GM19240 (cell line): ENCODE data around the gene VWDE.

Experiments used
- DNase-seq: peaks from one replicate; pipeline ENCODE4 v3.0.0; 2011; ENCODE audit warnings: low spot score; ENCODE audit not compliant: insufficient read length

VWDE gene

DNA sequence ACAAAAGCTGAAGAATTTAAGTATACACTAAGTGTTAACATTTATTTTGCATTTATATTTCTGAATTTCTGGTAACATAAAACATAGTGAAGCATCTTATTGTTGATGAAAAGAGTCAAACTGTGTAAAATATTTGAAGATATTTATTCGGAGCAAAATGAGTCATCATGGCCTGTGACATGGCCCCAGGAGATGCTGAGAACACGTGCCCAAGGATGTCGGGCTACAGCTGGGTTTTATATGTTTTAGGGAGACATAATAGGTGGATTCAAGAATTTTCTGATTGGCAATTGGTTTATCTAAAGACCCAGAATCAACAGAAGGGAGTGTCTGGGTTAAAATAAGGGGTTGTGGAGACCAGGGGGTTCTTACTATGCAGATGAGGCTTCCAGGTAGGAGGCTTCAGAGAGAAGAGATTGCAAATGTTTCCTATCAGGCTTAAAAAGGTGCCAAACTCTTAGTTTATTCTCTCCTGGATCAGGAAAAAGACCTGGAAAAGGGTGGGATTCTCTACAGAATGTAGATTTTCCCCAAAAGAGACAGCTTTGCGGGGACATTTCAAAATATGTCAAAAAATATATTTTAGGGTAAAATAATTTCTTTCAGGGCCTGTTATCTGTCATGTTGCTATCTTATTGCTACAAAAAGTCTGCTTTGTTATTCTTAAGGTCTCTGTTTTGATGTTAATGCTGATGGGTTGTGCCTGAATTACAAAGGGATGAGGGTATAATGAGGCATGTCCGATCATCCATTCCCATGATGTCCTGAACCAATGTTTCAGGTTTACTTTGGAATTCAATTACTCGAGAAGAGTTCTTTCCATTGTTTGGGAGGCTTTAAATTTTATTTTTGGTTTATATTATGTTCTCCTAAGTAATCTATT is 74.5 kb downstream of the VWDE start:
- DNase-seq = no peak

DNA sequence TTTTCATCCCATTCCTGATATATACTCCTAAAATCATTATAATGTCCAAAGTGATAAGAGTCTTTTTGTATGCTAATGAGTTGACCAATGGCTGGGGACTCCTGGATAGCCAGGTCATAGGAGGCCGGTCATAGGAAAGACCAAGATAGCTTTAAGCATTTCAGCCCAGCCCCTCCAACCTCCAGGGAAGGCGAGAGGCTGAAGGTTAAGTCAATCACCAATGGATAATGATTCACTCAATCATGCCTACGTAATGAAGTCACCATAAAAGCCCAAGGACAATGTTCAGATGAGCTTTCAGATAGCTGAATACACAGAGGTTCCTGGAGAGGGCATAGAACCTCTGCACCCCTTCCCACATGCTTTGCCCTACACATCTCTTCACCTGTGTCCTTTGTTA is 75.7 kb downstream of the VWDE start:
- DNase-seq = no peak

DNA sequence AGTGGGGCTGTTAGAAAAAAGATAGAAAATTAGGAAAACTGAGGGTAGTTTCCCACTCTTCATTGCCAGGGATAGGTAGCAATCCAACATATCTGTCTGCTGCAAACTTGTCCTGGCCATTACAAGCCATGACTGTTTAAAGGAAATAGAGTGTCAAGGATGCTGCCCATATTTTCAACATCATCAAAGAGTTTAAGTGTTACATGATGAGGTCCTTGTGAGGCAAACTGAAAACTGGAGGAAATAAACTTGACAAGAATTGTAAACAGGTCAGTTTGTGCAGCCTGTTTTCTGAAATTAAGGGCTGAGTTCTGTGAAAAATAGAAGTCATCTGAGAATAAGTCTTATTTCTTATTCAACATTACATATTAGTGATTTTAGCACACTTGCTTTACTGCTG is 78.0 kb downstream of the VWDE start:
- no peak for DNase-seq

DNA sequence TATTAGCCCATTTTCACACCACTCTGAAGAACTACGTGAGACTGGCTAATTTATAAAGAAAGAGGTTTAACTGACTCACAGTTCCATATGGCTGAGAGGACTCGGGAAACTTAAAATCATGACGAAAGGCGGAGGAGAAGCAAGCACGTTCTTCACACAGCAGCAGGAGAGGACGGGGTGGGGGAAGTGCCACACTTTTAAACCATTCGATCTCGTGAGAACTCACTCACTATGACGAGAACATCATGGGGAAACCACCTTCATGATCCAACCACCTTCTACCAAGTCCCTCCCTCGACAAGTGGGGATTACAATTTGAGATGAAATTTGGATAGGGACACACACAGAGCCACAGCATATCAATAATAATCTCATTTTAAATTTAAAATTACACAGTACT is 80.2 kb downstream of the VWDE start:
- no peak for DNase-seq

DNA sequence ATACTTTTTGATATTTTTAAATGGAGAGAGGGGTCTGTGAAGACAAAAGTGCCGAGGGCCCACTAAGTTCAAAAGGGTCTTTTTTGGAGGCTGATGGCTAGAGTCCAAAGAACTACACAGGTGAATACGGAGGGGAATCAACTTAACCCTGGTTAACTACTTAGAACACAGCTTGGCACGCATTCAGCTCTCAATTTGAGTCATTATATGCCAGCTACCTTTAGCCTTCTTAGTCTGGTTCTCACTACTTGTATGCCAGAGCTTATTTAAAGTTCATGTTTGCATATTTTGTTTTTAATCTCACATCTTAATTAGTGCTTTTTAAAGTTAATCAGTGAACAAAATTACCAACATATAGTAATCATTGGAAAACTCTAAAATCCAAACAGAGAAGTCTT is 80.8 kb downstream of the VWDE start:
- no peak for DNase-seq

DNA sequence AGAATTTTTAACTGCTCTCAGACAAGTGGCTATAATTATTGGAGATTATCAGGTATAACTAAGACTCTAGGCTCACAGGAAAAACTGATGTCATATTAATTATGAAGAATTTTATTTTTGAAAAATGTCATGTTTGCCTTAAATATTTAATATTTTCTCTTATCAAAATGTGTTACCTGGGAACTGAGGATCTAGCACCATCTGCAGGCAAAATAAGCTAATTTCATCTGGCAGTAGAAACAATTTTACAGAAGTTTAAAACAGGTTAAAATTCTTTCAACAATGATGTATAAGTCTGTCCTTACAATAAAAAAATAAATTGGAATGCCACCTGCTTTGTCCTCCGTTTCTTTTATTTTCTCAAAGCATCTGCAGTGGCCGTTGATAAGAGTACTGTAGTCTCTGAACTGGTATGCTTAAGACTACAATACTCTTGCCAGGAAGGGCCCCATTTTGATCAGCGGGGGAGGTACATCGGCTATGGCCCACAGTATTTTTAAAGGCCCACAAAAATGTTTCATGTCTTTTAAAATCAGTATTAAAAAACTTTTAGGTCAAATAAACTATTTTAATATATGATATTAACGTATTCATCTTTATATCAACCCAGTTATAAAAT is 81.3 kb downstream of the VWDE start:
- no peak for DNase-seq

DNA sequence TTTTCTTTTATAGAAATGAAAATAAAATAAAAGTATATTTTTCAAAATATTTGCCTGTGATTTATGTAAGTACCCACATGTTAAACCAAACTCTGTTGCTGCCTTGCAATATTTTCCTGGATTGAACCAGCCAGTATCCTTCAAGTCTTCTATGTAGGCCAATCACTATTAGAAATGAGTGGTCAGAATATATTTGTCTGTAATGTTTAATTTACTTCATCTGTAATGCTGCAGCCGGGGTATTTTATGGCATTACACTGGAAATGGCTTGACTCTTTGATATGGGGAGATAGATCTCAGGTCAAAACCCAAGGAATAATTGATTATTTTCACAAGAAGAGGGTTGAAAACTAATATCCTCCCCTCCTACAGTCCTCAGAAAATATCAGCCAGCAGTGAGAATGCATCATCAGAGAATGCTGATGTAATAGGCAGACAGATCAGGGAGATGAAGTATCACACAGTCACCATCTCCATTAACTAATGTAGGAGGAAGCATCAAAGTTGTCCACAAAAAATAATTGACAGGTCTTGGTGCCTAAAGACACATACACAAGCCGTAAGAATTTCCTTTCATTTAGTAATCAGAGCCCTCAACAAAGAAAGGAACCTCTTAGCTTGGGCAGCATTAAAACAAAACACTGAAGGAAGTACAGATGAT is 82.5 kb downstream of the VWDE start:
- DNase-seq = no peak

DNA sequence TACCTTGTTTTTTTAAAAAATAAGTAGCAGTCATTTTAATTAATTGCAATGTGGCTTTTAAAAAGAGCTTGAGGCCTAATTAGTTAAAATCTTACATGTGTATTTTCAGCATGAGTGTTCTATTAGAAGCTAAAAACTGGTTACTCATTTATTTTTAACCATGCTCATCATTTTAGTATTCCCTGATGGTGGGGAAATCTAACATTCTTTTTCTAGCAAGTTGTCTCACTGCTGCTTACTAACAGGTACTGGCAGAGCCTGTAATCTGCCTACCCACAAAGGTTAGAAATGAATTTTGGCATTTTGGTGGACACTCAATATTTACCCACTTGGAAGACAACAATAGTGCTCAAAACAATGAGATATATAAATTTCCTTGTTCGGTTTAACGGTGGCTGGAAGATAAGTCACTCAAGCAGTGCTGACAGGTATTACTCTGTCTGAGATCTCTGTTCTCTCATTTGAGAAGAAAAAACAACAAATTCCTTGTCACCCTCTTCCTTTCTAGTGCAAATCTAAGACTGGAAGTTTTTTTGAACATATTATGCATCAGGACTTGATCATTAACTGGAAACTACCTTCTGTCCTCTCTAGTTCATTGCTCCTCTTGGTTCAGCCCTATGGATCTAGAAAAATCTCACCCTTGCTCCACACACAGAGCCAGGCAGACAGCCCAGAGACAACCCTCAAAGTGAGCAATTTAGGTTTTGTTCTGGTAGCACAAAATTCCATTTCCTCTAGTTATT is 83.3 kb downstream of the VWDE start:
- DNase-seq = no peak

DNA sequence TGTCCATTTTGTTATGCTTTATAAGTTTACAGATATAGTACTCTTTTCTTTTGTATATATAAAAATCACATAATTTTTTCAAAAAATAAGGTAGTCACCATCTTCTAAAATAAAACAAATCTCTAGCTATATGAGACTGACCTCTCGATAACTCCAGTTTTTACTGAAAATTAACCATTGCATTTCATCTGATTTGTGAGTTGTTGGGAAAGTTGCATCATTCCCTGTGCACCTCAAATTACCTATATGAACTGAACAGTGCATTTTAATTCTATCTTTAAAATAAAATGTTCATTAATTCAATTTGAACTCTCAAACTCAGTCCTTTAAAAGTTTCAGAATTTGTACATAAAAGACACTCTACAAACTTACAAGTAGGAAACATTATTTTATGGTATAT is 86.0 kb downstream of the VWDE start:
- DNase-seq = no peak

DNA sequence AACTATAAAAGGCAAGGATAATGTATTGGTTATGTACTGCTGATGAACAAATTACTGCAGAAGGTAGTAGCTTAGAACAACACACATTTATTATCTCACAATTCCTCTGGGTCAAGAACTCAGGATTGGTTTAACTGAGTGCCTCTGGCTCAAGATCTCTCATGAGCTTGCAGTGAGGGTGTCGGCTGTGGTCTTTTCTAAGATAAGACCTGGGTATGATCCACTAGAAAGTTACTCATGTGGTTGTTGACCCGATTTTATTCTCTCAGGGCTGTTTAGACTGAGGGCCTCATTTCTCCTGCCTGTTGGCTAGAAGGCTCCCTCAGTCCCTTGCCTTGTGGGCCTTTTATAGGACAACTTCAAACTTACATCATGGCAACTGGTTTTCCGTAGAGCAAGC is 86.7 kb downstream of the VWDE start:
- DNase-seq = no peak

DNA sequence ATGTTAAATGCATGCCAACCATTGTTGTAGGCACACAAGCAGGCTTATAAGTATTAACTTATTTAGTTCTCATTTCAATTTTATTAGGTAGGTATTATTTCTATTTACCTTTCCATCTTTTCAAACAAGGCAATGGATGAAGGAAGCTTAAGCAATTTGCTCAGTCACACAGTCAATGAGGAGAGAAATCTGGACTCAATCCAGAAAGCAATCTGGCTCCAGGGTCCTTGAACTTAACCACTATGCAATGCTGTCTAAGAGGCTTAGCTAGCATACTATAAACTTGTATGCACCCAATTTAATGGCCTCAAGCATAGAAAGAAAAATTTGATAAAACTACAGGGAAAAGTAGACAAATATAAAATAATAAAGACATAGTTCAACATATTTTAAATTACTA is 88.6 kb downstream of the VWDE start:
- DNase-seq = no peak

DNA sequence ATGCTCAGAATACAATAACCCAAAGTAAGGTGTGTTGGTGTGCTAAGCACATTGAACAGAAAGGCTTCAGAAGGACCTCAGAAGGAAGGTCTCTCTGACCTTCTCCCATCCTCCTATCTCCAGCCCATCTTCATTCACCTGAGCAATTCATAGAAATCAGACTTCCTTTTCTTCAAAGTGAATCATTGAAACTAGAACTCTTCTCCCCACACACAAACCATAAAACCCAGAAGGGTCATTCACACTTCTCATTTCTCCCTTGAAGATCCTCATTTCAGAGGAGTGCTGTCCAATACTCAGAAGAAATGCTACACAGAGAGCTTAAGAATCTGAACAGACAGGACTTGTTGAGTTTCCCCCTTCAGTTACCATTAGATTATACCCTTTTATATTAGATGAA is 89.5 kb downstream of the VWDE start:
- no peak for DNase-seq

DNA sequence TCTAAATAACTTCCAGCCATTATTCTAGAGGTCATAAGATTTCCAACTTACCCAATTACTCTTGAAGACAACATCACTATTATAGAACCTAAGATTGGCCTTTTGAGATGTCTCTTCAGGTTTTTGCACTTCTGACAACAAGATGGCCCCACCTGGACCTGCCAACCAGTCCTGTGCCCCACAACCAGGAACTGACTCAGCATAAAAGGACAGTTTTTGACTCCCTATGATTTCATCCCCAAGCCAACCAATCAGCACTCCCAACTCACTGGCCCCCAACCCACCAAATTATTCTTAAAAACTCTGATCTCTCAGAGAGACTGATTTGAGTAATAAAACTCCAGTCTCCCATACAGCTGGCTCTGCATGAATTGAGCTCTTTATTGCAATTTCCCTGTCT is 98.2 kb downstream of the VWDE start:
- no peak for DNase-seq

DNA sequence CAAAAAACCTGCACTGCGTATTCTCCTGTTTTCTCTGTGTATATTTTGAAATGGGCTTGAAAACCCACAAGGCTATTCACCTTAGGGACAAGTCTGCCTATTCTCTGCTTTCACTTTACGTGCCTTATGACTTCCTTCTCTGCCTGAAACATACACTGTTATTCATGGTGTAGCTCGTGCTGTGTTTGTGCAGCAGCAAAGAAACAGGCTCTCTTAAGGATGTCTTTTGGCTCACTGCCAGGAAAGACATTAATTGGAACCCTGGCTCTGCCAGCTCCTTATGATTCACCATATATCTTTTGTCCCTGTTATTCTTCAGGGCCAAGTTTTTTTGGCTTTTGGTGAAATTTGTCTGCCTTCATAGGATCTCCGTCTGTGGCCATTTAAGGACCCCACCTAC is 100.2 kb downstream of the VWDE start:
- DNase-seq = no peak

DNA sequence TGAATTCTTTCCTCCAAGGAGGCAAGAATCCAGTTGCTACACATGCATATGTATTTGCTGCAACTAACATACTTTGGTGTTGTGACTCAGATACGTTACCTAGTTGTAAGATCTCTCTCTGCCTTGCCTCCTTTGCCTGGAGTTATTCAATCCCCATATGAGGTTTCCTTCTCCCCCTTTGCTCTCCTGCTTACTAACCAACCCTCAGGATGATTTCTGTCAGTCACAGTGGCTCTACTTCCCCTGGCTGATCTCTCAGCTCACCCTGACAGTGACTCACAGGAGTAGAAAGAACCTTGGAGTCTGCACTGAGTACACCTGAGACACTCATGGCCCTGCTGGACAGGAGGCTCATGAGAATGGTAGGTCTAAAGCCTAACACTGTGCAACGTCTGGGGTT is 100.6 kb downstream of the VWDE start:
- DNase-seq = no peak

DNA sequence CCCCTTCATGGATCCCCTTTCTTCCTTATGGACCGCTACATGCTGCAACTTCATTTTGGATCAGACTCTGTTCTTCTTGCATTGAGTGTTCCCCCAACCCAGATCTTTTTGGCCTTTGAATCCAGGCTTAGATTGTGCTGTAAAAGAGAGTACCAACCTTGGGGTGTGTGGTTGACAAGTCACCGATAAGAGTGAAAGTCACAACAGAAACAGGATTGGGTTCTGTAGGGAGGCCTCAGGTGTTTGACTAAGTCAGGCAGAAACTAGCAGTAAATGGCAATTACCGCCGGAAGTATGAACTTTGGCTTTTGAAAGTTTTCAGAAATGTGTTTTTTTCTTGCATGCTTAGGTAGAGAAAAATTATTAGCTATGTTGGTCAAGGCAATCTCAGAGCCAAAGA is 103.2 kb downstream of the VWDE start:
- DNase-seq = no peak

DNA sequence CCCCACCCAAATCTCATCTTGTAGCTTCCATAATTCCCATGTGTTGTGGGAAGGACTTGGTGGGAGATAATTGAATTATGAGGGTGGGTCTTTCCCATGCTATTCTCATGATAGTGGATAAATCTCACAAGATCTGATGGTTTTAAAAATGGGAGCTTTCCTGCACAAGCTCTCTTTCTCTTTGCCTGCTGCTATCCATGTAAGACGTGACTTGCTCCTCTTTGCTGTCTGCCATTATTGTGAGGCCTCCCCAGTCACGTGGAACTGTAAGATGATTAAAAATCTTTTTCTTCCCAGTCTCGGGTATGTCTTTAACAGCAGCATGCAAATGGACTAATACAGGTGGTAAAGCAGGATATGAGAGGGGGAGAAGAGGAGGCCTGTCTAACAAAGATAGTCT is 104.3 kb downstream of the VWDE start:
- no peak for DNase-seq

DNA sequence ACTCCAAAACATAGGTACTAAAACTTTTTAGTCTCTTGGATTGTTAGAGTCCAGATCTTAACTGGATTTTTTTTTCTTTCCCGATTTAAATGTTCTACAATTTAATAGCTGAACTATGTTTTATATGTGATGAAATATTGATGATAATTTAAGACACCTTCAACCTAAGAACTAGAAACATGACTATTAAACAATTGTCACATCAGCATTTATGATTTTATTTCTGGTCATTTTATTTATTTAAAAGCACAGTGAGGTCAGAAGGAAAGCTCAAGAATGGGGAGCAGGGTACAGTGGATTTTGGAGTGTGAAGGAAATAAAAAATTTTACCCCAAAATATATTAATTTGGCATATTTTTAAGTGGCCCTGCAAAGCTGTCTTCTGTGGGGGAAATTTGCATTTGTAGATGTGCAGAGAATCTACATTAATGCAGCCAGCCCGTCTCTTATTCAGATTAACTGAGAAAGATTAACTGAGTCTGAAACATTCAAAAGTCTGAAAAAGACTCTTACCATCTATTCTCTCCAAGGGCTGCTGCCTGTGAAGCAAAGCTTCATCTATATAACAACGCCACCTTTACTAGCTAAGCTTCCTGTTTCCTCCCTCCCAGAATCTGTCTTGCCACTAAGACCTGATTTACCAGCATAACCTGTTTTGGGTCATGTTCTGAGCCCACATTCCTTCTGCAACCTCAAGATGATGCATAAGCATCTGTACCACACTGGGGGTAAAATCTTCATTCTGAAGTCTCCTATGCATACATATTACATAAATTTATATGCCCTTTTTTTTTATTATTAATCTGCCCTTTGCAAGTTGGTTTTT is 106.2 kb downstream of the VWDE start:
- no peak for DNase-seq

DNA sequence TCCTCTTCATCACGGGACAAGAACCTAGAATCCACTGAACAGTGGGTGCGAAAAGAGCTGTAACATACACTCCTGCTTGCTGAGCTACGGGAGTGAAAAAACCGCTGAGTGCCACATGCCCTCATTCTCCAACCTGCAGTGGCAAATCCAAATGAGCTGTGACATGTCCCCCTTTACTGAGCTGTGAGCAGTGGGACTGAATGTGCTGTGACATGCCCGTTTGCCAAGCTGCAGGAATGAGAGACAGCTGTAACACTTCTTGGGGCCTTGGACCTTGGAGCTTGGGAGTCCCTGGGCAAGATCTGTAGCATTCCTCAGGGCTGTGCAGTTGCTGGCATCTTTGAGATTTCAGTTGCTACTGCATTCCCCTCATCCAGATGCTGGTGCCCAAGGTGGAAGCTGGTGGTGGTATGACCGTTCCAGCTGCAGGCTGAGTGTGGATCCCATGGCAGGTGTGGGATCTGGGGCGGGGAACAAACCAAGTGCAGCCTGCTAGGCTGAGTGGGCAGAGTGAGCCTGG is 107.6 kb downstream of the VWDE start:
- DNase-seq = no peak

DNA sequence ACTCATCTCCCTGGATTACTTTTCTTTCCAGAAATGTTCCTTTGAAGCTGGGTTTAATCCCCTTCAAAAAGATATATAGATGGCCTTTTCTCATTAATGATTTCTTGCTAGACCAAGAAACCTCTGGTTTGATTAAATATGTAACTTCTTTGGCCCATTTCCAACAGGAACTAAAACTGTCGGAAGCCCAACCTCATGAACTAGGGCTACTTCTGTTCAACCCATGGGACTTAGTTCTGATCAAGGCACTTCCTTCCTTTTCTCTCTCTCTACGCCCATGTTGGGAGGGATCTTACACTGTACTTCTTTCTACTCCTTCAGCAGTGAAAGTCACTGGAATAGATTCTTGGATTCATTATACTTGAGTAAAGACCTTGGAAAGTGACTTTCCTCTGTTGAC is 109.0 kb downstream of the VWDE start:
- no peak for DNase-seq

DNA sequence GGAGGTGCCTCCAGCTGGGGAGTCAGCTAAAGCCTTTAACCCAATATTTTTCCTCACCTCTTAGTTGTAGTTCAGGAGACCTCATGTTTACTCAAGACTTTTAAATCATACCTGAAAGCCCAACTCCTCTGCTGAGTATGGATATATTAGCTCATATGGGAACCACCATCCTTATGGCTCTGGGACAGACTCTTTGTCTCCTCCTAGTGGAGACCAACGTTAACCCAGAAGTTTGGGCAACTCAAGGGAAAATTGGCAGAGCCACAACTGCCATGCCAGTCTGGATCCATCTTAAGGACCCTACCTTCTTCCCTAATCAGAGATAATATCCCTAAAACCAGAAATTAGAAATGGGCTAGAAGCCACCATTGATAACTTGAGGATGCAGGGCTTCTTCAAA is 111.8 kb downstream of the VWDE start:
- DNase-seq = no peak
